B cell (primary cell): ENCODE results near the gene LARGE1. TPM values are rescaled to one million over a fixed set of nuclear protein-coding genes. Genes with fewer than 3 reads are reported as not detected.

ENCODE experiments used
- ATAC-seq: fragments of 200-7000 bp; cut with Tn5 transposase; one replicate; pipeline ENCODE4 v1.10.0; 2021; ENCODE audit warnings: low read depth, mild to moderate bottlenecking, moderate number of reproducible peaks, moderate library complexity
- CTCF ChIA-PET: fragments of 350-600 bp; sonication (Branson Sonifier 250); formaldehyde crosslinking; loops from one replicate; lab custom pipeline; 2021; ENCODE audit warnings: antibody characterized with exemption, inconsistent platforms; lab: Charles Lee
- POLR2A ChIA-PET: fragments of 350-600 bp; sonication (Branson Sonifier 250); formaldehyde crosslinking; loops from one replicate; lab custom pipeline; 2021; ENCODE audit warnings: antibody characterized with exemption; lab: Charles Lee
- DNase-seq: peaks from one replicate; pipeline ENCODE4 v3.0.0; 2013
- H2AFZ ChIP-seq: 2 replicates; pipeline ENCODE4 v1.6.1; 2012; ENCODE audit warnings: mild to moderate bottlenecking, low read depth, low read length; ENCODE audit not compliant: insufficient read depth, poor library complexity, severe bottlenecking
- H3K27ac ChIP-seq, 2 donors: 1 replicate in 1 of 2; 2 replicates in 1 of 2; pipeline ENCODE4 v1.5.1; 2012 to 2013; ENCODE audit warnings: low read length in 2 of 2, mild to moderate bottlenecking in 2 of 2, moderate library complexity in 1 of 2
- H3K27me3 ChIP-seq, 4 experiments: fragments of 200-600 bp in 1 of 4; sonication (generic) in 1 of 4; replicated peaks in 1 of 4; 1 replicate in 2 of 4; 2 replicates in 2 of 4; pipeline versions ENCODE4 v1.6.1 to v1.7.0; 2013 to 2016; ENCODE audit warnings: low read length in 3 of 4, mild to moderate bottlenecking in 2 of 4, mixed read lengths in 1 of 4, moderate library complexity in 1 of 4; ENCODE audit not compliant: insufficient read depth in 4 of 4, control insufficient read depth in 3 of 4; ENCODE audit errors: control extremely low read depth in 1 of 4
- H3K36me3 ChIP-seq, 2 experiments: replicated peaks in 1 of 2; 1 replicate in 1 of 2; 2 replicates in 1 of 2; pipeline versions ENCODE4 v1.6.1 to v1.7.1; 2013; ENCODE audit warnings: low read length in 1 of 2; ENCODE audit not compliant: insufficient read depth in 2 of 2, control insufficient read depth in 1 of 2; ENCODE audit errors: control extremely low read depth in 1 of 2, extremely low read depth in 1 of 2
- H3K4me1 ChIP-seq, 2 donors: fragments of 200-600 bp in 1 of 2; sonication (generic) in 1 of 2; 1 replicate in 1 of 2; 2 replicates in 1 of 2; pipeline versions ENCODE4 v1.5.1 to v1.6.1; 2013 to 2017; ENCODE audit warnings: low read length in 2 of 2; ENCODE audit not compliant: control insufficient read depth in 2 of 2, insufficient read depth in 2 of 2
- H3K4me2 ChIP-seq: replicated peaks from 2 replicates; pipeline ENCODE3; 2012; ENCODE audit warnings: mild to moderate bottlenecking, low read depth, low read length; ENCODE audit not compliant: poor library complexity, severe bottlenecking
- H3K4me3 ChIP-seq, 5 experiments: fragments of 200-600 bp in 1 of 5; sonication (generic) in 1 of 5; 1 replicate in 3 of 5; 2 replicates in 2 of 5; pipeline versions ENCODE4 v1.5.1 to v1.7.0; 2011 to 2016; ENCODE audit warnings: low read length in 4 of 5, mild to moderate bottlenecking in 4 of 5, low read depth in 2 of 5, control low read depth in 1 of 5, moderate library complexity in 1 of 5; ENCODE audit not compliant: insufficient read depth in 1 of 5; ENCODE audit errors: control extremely low read depth in 1 of 5, extremely low read depth in 1 of 5
- H3K79me2 ChIP-seq: fragments of 200-600 bp; sonication (generic); one replicate; pipeline ENCODE4 v1.6.0; 2016; ENCODE audit warnings: low read length; ENCODE audit not compliant: control insufficient read depth, insufficient read depth
- H3K9ac ChIP-seq: fragments of 200-600 bp; sonication (generic); 2 replicates; pipeline ENCODE4 v1.6.1; 2017; ENCODE audit warnings: mild to moderate bottlenecking, low read length, moderate library complexity
- H3K9me3 ChIP-seq, 3 donors: one replicate each; pipeline versions ENCODE4 v1.6.1 to v1.7.1; 2013; ENCODE audit warnings: low read length in 2 of 3; ENCODE audit not compliant: control insufficient read depth in 2 of 3, insufficient read depth in 1 of 3; ENCODE audit errors: control extremely low read depth in 1 of 3
- H4K20me1 ChIP-seq: 2 replicates; pipeline ENCODE4 v1.6.0; 2012; ENCODE audit warnings: mild to moderate bottlenecking, low read length; ENCODE audit not compliant: insufficient read depth, control insufficient read depth, poor library complexity, severe bottlenecking
- H3K27ac Mint-ChIP-seq: one replicate; pipeline ENCODE4 v1.8.0; 2021; ENCODE audit warnings: mixed read lengths
- H3K27me3 Mint-ChIP-seq: one replicate; pipeline ENCODE4 v1.8.0; 2021; ENCODE audit warnings: mixed read lengths
- H3K4me1 Mint-ChIP-seq: one replicate; pipeline ENCODE4 v1.8.0; 2021; ENCODE audit warnings: mixed read lengths
- H3K4me3 Mint-ChIP-seq: one replicate; pipeline ENCODE4 v1.8.0; 2021; ENCODE audit warnings: mixed read lengths
- H3K9me3 Mint-ChIP-seq: one replicate; pipeline ENCODE4 v1.8.0; 2022; ENCODE audit warnings: mixed read lengths; ENCODE audit not compliant: insufficient read depth
- CTCF ChIP-seq: fragments of 200-600 bp; IDR thresholded peaks from one replicate; pipeline ENCODE4 v1.8.0; 2022; ENCODE audit warnings: antibody characterized with exemption, mild to moderate bottlenecking
- EZH2 ChIP-seq: IDR thresholded peaks from 2 replicates; pipeline ENCODE4 v1.6.1; 2012; ENCODE audit warnings: borderline replicate concordance, low read depth, mild to moderate bottlenecking, moderate library complexity, low read length; ENCODE audit not compliant: insufficient read depth, poor library complexity, severe bottlenecking
- WGBS: methylation state at CpG from one replicate; pipeline ENCODE4 v1.1.5; 2013; ENCODE audit warnings: missing lambda C conversion rate; ENCODE audit not compliant: insufficient coverage; 5-methylcytosine and 5-hydroxymethylcytosine counted together
- intact Hi-C: fragments of 100-400 bp; cut with micrococcal nuclease; formaldehyde crosslinking; loops from one replicate; pipeline ENCODE4 v1.10.0; 2022
- polyA plus RNA-seq: library from polyadenylated mRNA; depleted of rRNA; stranded (reverse); fragments of >200 nt; gene quantifications from 2 replicates; pipeline ENCODE4 v1.2.3, GENCODE V29; 2012
- total RNA-seq, 2 donors: library from RNA; stranded (reverse); fragments of 120-200 nt in 1 of 2; gene quantifications; 1 replicate in 1 of 2; 2 replicates in 1 of 2; pipeline versions ENCODE4 v1.2.3 to v1.2.4, GENCODE V29; 2013 to 2022

Gene LARGE1
- total and polyA plus RNA-seq, 2 donors (not counting 1 experiment from before 2014, with no cell fraction given) = 20.7 to 82.0 TPM

GRCh38 chr22:33381531-33382406, 538.5 kb downstream of the LARGE1 start:
- H3K4me3 Mint-ChIP-seq = no peak overlapping the region
- H3K4me1 Mint-ChIP-seq = no peaks in the 10 kb centered on the region
- no peaks in the 10 kb centered on the region for H3K27me3 ChIP-seq
- intact Hi-C loops = no loop called here
- no peak for TF ChIP-seq CTCF
- H4K20me1 ChIP-seq = no peaks in the 10 kb centered on the region
- H3K4me1 ChIP-seq = no peaks in the 10 kb centered on the region
- H3K9me3 Mint-ChIP-seq = peaks cover 8% of the 10 kb centered on the region
- H3K4me3 ChIP-seq = no peak overlapping the region
- POLR2A ChIA-PET = interaction anchor here (0.6 kb wide), 1 partner anchor 109 kb away, joined by 3 read pairs; no protein-coding TSS in a partner anchor
- no peak overlapping the region for H3K27ac Mint-ChIP-seq
- no peaks in the 10 kb centered on the region for H3K27me3 Mint-ChIP-seq
- no peak for ATAC-seq
- no peak overlapping the region for H3K4me2 ChIP-seq
- 82% methylated on average over 7 of the region's 10 CpGs for WGBS
- peaks cover 0 to 24% of the 10 kb centered on the region in 2 experiments for H3K36me3 ChIP-seq
- no peak overlapping the region for H3K9ac ChIP-seq
- no peak overlapping the region for H2AFZ ChIP-seq
- H3K9me3 ChIP-seq = peaks cover 1 to 11% (median 4%) of the 10 kb centered on the region in 3 donors
- no peak for DNase-seq
- CTCF ChIA-PET = interaction anchor here (0.6 kb wide), 1 partner anchor 969 kb away, joined by 4 read pairs; no protein-coding TSS in a partner anchor
- H3K79me2 ChIP-seq = no peaks in the 10 kb centered on the region
- no peak overlapping the region for H3K27ac ChIP-seq

GRCh38 chr22:33380789-33381530, 539.3 kb downstream of the LARGE1 start:
- H3K4me1 ChIP-seq = no peaks in the 10 kb centered on the region
- no peaks in the 10 kb centered on the region for H4K20me1 ChIP-seq
- H3K36me3 ChIP-seq = peaks cover 0 to 24% of the 10 kb centered on the region in 2 experiments
- DNase-seq = no peak
- Mint-ChIP-seq H3K4me1 (no peaks in the 10 kb centered on the region), H3K27me3 (no peaks in the 10 kb centered on the region), H3K4me3 (no peak overlapping the region), H3K9me3 (peaks cover 8% of the 10 kb centered on the region), H3K27ac (no peak overlapping the region)
- no peaks in the 10 kb centered on the region for H3K79me2 ChIP-seq
- ChIA-PET POLR2A (no interaction called here), CTCF (no interaction called here)
- no peak overlapping the region for H3K27ac ChIP-seq
- no peaks in the 10 kb centered on the region for H3K27me3 ChIP-seq
- H3K4me2 ChIP-seq = no peak overlapping the region
- no peak overlapping the region for H3K4me3 ChIP-seq
- H3K9ac ChIP-seq = no peak overlapping the region
- TF ChIP-seq EZH2 (no peak), CTCF (no peak)
- no peak for ATAC-seq
- intact Hi-C loops = no loop called here
- peaks cover 1 to 11% (median 4%) of the 10 kb centered on the region in 3 donors for H3K9me3 ChIP-seq
- H2AFZ ChIP-seq = no peak overlapping the region
- 60% methylated on average over 1 of the region's 4 CpGs for WGBS
